ENCODE data around the gene KRTAP5-6.

DNA sequence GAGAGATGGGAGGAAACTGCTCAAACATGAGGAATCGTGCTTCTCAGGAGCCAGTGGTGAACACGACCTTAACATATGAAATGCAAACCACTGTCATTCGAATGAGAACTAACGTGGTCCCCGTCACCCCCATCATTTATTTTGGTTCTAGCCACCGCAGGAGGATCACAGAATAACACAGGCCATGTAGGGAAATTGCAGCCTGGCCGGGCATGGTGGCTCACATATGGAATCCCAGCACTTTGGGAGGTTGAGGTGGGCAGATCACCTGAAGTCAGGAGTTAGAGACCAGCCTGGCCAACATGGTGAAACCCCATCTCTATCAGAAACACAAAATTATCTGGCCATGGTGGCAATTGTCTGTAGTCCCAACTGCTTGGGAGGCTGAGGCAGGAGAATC, 40.3 kb upstream of the KRTAP5-6 start:
- no peak for TF ChIP-seq EZH2 (IDR thresholded peaks at IDR 0.05; ENCODE audit: borderline replicate concordance, low read length)
- TF ChIP-seq, protein P1, sequence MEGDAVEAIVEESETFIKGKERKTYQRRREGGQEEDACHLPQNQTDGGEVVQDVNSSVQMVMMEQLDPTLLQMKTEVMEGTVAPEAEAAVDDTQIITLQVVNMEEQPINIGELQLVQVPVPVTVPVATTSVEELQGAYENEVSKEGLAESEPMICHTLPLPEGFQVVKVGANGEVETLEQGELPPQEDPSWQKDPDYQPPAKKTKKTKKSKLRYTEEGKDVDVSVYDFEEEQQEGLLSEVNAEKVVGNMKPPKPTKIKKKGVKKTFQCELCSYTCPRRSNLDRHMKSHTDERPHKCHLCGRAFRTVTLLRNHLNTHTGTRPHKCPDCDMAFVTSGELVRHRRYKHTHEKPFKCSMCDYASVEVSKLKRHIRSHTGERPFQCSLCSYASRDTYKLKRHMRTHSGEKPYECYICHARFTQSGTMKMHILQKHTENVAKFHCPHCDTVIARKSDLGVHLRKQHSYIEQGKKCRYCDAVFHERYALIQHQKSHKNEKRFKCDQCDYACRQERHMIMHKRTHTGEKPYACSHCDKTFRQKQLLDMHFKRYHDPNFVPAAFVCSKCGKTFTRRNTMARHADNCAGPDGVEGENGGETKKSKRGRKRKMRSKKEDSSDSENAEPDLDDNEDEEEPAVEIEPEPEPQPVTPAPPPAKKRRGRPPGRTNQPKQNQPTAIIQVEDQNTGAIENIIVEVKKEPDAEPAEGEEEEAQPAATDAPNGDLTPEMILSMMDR (conservative IDR thresholded peaks at IDR 0.05 in 1 of 2, IDR thresholded peaks at IDR 0.05 in 1 of 2; ENCODE audit: extremely low read depth in 1 of 2, insufficient read depth in 1 of 2, low read depth in 1 of 2, low read length in 2 of 2): no peak
